GM23248 (cell line): ENCODE results near the gene VN1R4. TPM values are rescaled to one million over a fixed set of nuclear protein-coding genes. Genes with fewer than 3 reads are reported as not detected.
"Not testable (repeated sequence)": the region's sequence is repeated elsewhere in the genome, so short reads cannot be mapped to it uniquely, and the experiment has no call there.

Experiments used
- DNase-seq: peaks from one replicate; pipeline ENCODE4 v3.0.0-alpha.2; 2015
- H2AFZ ChIP-seq: fragments of 200-600 bp; sonication (generic); 2 replicates; pipeline ENCODE4 v1.6.1; 2016; ENCODE audit warnings: antibody characterized with exemption
- H3F3A ChIP-seq: fragments of 200-600 bp; sonication (generic); 2 replicates; pipeline ENCODE4 v1.6.1; 2016; ENCODE audit warnings: mild to moderate bottlenecking, antibody characterized with exemption, mixed run types; ENCODE audit not compliant: insufficient read depth
- H3K27ac ChIP-seq: fragments of 200-600 bp; sonication (generic); 2 replicates; pipeline ENCODE4 v1.5.1; 2016; ENCODE audit warnings: mild to moderate bottlenecking
- H3K27me3 ChIP-seq: fragments of 200-600 bp; sonication (generic); replicated peaks from 2 replicates; pipeline ENCODE4 v1.6.1; 2016; ENCODE audit warnings: mild to moderate bottlenecking; ENCODE audit not compliant: insufficient read depth
- H3K36me3 ChIP-seq: fragments of 200-600 bp; sonication (generic); 2 replicates; pipeline ENCODE4 v1.6.1; 2016; ENCODE audit warnings: low read depth, mild to moderate bottlenecking
- H3K4me1 ChIP-seq: fragments of 200-600 bp; sonication (generic); 2 replicates; pipeline ENCODE4 v1.6.1; 2016; ENCODE audit warnings: mild to moderate bottlenecking; ENCODE audit not compliant: insufficient read depth
- H3K4me2 ChIP-seq: fragments of 200-600 bp; sonication (generic); one replicate; pipeline ENCODE4 v1.6.1; 2016; ENCODE audit warnings: mild to moderate bottlenecking; ENCODE audit not compliant: unreplicated experiment
- H3K4me3 ChIP-seq: fragments of 200-600 bp; sonication (generic); 2 replicates; pipeline ENCODE4 v1.5.1; 2016; ENCODE audit warnings: mild to moderate bottlenecking
- H3K79me2 ChIP-seq: fragments of 200-600 bp; sonication (generic); 2 replicates; pipeline ENCODE4 v1.6.1; 2016; ENCODE audit warnings: mild to moderate bottlenecking; ENCODE audit not compliant: insufficient read depth
- H3K9ac ChIP-seq: fragments of 200-600 bp; sonication (generic); 2 replicates; pipeline ENCODE4 v1.6.1; 2016; ENCODE audit warnings: mild to moderate bottlenecking
- H3K9me2 ChIP-seq: fragments of 200-600 bp; sonication (generic); 2 replicates; pipeline ENCODE4 v1.6.1; 2016; ENCODE audit warnings: mixed run types, mild to moderate bottlenecking, moderate library complexity; ENCODE audit not compliant: insufficient read depth
- H3K9me3 ChIP-seq: fragments of 200-600 bp; sonication (generic); one replicate; pipeline ENCODE4 v1.6.1; 2017; ENCODE audit warnings: low read depth
- H4K20me1 ChIP-seq: fragments of 200-600 bp; sonication (generic); 2 replicates; pipeline ENCODE4 v1.6.0; 2016; ENCODE audit not compliant: insufficient read depth
- EZH2 ChIP-seq: fragments of 200-600 bp; sonication (generic); IDR thresholded peaks from 2 replicates; pipeline ENCODE4 v1.6.1; 2018; ENCODE audit warnings: antibody characterized with exemption, mild to moderate bottlenecking; ENCODE audit not compliant: insufficient read depth, poor library complexity, severe bottlenecking
- EZH2phosphoT487 ChIP-seq: fragments of 200-600 bp; sonication (generic); IDR thresholded peaks from 2 replicates; pipeline ENCODE4 v1.6.1; 2018; ENCODE audit warnings: antibody characterized with exemption, moderate library complexity, mild to moderate bottlenecking, low read depth; ENCODE audit not compliant: insufficient read depth
- WGBS, 2 experiments: methylation state at CpG; one replicate each; pipeline ENCODE4 v1.1.6; 2015 to 2017; ENCODE audit warnings: low lambda C conversion rate in 2 of 2, low coverage in 1 of 2; ENCODE audit errors: missing lambda C conversion rate in 2 of 2; 5-methylcytosine and 5-hydroxymethylcytosine counted together
- in situ Hi-C: fragments of 300-500 bp; cut with MboI; formaldehyde crosslinking; loops from 2 replicates; pipeline ENCODE4 v1.15.0; 2020
- polyA plus RNA-seq: library from polyadenylated mRNA; unstranded; fragments of >200 nt; fragmentation: Nextera tagmentation; extraction: Ambion mirVana; gene quantifications from 2 replicates; pipeline ENCODE4 v1.2.1, GENCODE V29; 2016
- total RNA-seq: library from RNA; depleted of rRNA; stranded (reverse); fragments of >200 nt; shearing (Covaris generic); gene quantifications from 2 replicates; pipeline ENCODE4 v1.2.3, GENCODE V29; 2014

Gene VN1R4
- total and polyA plus RNA-seq, 2 experiments from 2014 or later, result not detected

GRCh38 chr19:53294786-53295441, 27.4 kb upstream of the VN1R4 start:
- Histone ChIP-seq H3F3A (no peaks in the 10 kb centered on the region), H3K27me3 (no peaks in the 10 kb centered on the region), H3K4me3 (no peak overlapping the region), H3K4me2 (no peak overlapping the region), H3K9me3 (no peaks in the 10 kb centered on the region), H3K9me2 (no peaks in the 10 kb centered on the region), H2AFZ (no peak overlapping the region), H4K20me1 (no peaks in the 10 kb centered on the region), H3K9ac (no peak overlapping the region), H3K4me1 (no peaks in the 10 kb centered on the region), H3K79me2 (no peaks in the 10 kb centered on the region), H3K36me3 (no peaks in the 10 kb centered on the region), H3K27ac (no peak overlapping the region)
- no peak for TF ChIP-seq EZH2
- no peak for TF ChIP-seq EZH2phosphoT487
- DNase-seq, result no peak
- 12 to 19% methylated on average over 7 of the region's 7 CpGs for WGBS, 2 experiments
- in situ Hi-C loops, result no loop called here

- no peaks in the 10 kb centered on the region for H4K20me1 ChIP-seq
- no peak overlapping the region for H3K4me3 ChIP-seq
- H3F3A ChIP-seq, result no peaks in the 10 kb centered on the region
- no peaks in the 10 kb centered on the region for H3K36me3 ChIP-seq
- H3K27ac ChIP-seq, result no peak overlapping the region
- no peak overlapping the region for H2AFZ ChIP-seq
- in situ Hi-C loops, result no loop called here
- DNase-seq, result no peak
- no peaks in the 10 kb centered on the region for H3K79me2 ChIP-seq
- 73 to 75% methylated on average over 47 of the region's 47 CpGs for WGBS, 2 experiments
- no peaks in the 10 kb centered on the region for H3K9me3 ChIP-seq
- H3K27me3 ChIP-seq, result no peaks in the 10 kb centered on the region
- no peaks in the 10 kb centered on the region for H3K4me1 ChIP-seq
- no peak overlapping the region for H3K9ac ChIP-seq
- H3K4me2 ChIP-seq, result no peak overlapping the region
- H3K9me2 ChIP-seq, result no peaks in the 10 kb centered on the region
- TF ChIP-seq EZH2 (no peak), EZH2phosphoT487 (no peak)
Measured at GRCh38 chr19:53290758-53291549, 23.4 kb upstream of the VN1R4 start.

- no peak for DNase-seq
- TF ChIP-seq EZH2 (no peak), EZH2phosphoT487 (no peak)
- in situ Hi-C loops, result no loop called here
Measured at GRCh38 chr19:53285087-53285486, 17.6 kb upstream of the VN1R4 start.

GRCh38 chr19:53281947-53282346, 14.4 kb upstream of the VN1R4 start:
- in situ Hi-C loops, H3K9me2 ChIP-seq, H3K9me3 ChIP-seq, H3K9ac ChIP-seq, H3K4me2 ChIP-seq, H4K20me1 ChIP-seq, H3K4me3 ChIP-seq, H3K27ac ChIP-seq, H3K36me3 ChIP-seq, H3K4me1 ChIP-seq, H3F3A ChIP-seq, H3K27me3 ChIP-seq, DNase-seq, H2AFZ ChIP-seq, H3K79me2 ChIP-seq: not testable (repeated sequence)
- WGBS, 2 experiments, result 37 to 40% methylated on average over 2 to 4 of the region's 8 CpGs

More at GRCh38 chr19:53285087-53285486, 17.6 kb upstream of the VN1R4 start:
- H3K36me3 ChIP-seq, result no peaks in the 10 kb centered on the region
- H3K4me3 ChIP-seq, result no peak overlapping the region
- no peak overlapping the region for H2AFZ ChIP-seq
- no peaks in the 10 kb centered on the region for H3K9me2 ChIP-seq
- H3K27me3 ChIP-seq, result no peaks in the 10 kb centered on the region
- H3K9ac ChIP-seq, result no peak overlapping the region
- no peaks in the 10 kb centered on the region for H3K79me2 ChIP-seq
- H3K9me3 ChIP-seq, result no peaks in the 10 kb centered on the region
- H3K27ac ChIP-seq, result no peak overlapping the region
- no peak overlapping the region for H3K4me2 ChIP-seq
- WGBS, 2 experiments, result 28 to 31% methylated on average over 4 of the region's 4 CpGs
- no peaks in the 10 kb centered on the region for H4K20me1 ChIP-seq
- no peaks in the 10 kb centered on the region for H3K4me1 ChIP-seq
- no peaks in the 10 kb centered on the region for H3F3A ChIP-seq
